Measurements from ENCODE around the gene HNF4A. TPM values are rescaled to one million over a fixed set of nuclear protein-coding genes. Genes with fewer than 3 reads are reported as not detected.

The HNF4A gene
- total and polyA plus RNA-seq, 2 of the 4 experiments (the other 2 are of a cell fraction) = not detected

- Histone ChIP-seq H3K27ac (ENCODE audit: insufficient read depth, low read length) (no peak overlapping the region), H3K4ac (ENCODE audit: low read depth, low read length) (no peak overlapping the region), H2BK5ac (ENCODE audit: low read depth, low read length, poor library complexity, severe bottlenecking) (no peak overlapping the region), H3K27me3 (ENCODE audit: control insufficient read depth, insufficient read depth, low read length) (peaks cover 15% of the 10 kb centered on the region), H4K8ac (ENCODE audit: low read depth in 2 of 2, low read length in 2 of 2) (no peak overlapping the region), H2AK9ac (replicated peaks; ENCODE audit: low read depth, low read length, poor library complexity) (no peak overlapping the region), H3K4me2 (ENCODE audit: low read depth, low read length) (no peak overlapping the region), H2BK15ac (ENCODE audit: low read depth, low read length) (no peak overlapping the region), H3K4me3 (ENCODE audit: insufficient read depth, low read depth, low read length) (no peak overlapping the region), H3K56ac (ENCODE audit: extremely low read depth, insufficient read depth, low read length) (no peak overlapping the region), H2AFZ (replicated peaks; ENCODE audit: low read length, poor library complexity) (no peak overlapping the region), H3K9ac (ENCODE audit: low read depth, low read length) (no peak overlapping the region), H2AK5ac (ENCODE audit: low read depth, low read length) (no peak overlapping the region), H2BK120ac (ENCODE audit: low read depth, low read length) (no peak overlapping the region), H3K79me1 (ENCODE audit: low read depth in 1 of 2, low read length in 2 of 2) (no peaks in the 10 kb centered on the region), H3K9me3 (ENCODE audit: control insufficient read depth, insufficient read depth, low read length) (no peaks in the 10 kb centered on the region), H3K4me1 (ENCODE audit: control insufficient read depth, insufficient read depth, low read length) (no peaks in the 10 kb centered on the region), H4K20me1 (ENCODE audit: insufficient read depth, low read length) (no peaks in the 10 kb centered on the region), H3K9me1 (ENCODE audit: insufficient read depth, low read length) (no peaks in the 10 kb centered on the region), H3K36me3 (ENCODE audit: control insufficient read depth, insufficient read depth, low read length) (no peaks in the 10 kb centered on the region), H2BK20ac (ENCODE audit: low read depth, low read length) (no peak overlapping the region), H3K14ac (replicated peaks; ENCODE audit: low read depth, low read length) (no peak overlapping the region), H4K5ac (ENCODE audit: low read depth, low read length) (no peak overlapping the region), H3K23ac (ENCODE audit: low read depth, low read length) (no peak overlapping the region), H4K91ac (ENCODE audit: insufficient read depth, low read depth, low read length) (no peak overlapping the region), H3K18ac (ENCODE audit: low read depth, low read length) (no peak overlapping the region)
- BruUV-seq (replicated peaks) = no TSS peak
- ChIA-PET POLR2A (ENCODE audit: unreplicated experiment) (no interaction called here), CTCF (no interaction called here)
- 43% methylated on average over 1 of the region's 2 CpGs; no CpG with 5 or more reads in 1 of the 2 experiments for WGBS, 2 experiments (ENCODE audit: extremely low coverage in 2 of 2, insufficient read length in 1 of 2)
- TF ChIP-seq BHLHE40 (IDR thresholded peaks at IDR 0.05; ENCODE audit: low read depth, low read length) (no peak), MAZ (IDR thresholded peaks at IDR 0.05; ENCODE audit: borderline replicate concordance, low read depth, low read length) (no peak)
- DNase-seq (no peak), ATAC-seq (ENCODE audit: low read depth) (no peak)
- in situ Hi-C loops (cut with MboI; ENCODE audit: low sequenced_read_pairs) = no loop called here
- intact Hi-C loops (cut with micrococcal nuclease) = no loop called here
- dilution Hi-C loops (cut with HindIII; ENCODE audit: low sequenced_read_pairs, unreplicated experiment) = no loop called here
These were observed 70.4 kb downstream of the HNF4A start for GRCh38 chr20:44425923-44426322.
